BJ (cell line): Measurements from ENCODE around the gene TMEM44. TPM values are rescaled to one million over a fixed set of nuclear protein-coding genes. Genes with fewer than 3 reads are reported as not detected.

ENCODE experiments used
- CTCF ChIA-PET: fragments of 350-600 bp; formaldehyde crosslinking; extraction: SDS; loops from one replicate; lab custom pipeline; 2021; ENCODE audit warnings: antibody characterized with exemption, inconsistent platforms; lab: Yijun Ruan, JAX
- POLR2A ChIA-PET: fragments of 300-600 bp; sonication (Branson Sonifier 250); formaldehyde crosslinking; extraction: SDS; loops from one replicate; lab custom pipeline; 2021; ENCODE audit warnings: antibody characterized with exemption; lab: Charles Lee
- DNase-seq: peaks from one replicate; pipeline ENCODE4 v3.0.0-alpha.2; 2011; ENCODE audit warnings: low read depth
- H3K27me3 ChIP-seq: 2 replicates; pipeline ENCODE4 v1.6.0; 2011; ENCODE audit warnings: low read length; ENCODE audit not compliant: control insufficient read depth, insufficient read depth
- H3K36me3 ChIP-seq: 2 replicates; pipeline ENCODE4 v1.5.1; 2011; ENCODE audit warnings: low read length; ENCODE audit not compliant: control insufficient read depth, insufficient read depth
- H3K4me3 ChIP-seq: 2 replicates; pipeline ENCODE4 v1.5.1; 2011; ENCODE audit warnings: low read depth, mild to moderate bottlenecking, control low read depth, low read length
- polyA plus RNA-seq: library from polyadenylated mRNA; depleted of rRNA; stranded (reverse); fragments of >200 nt; gene quantifications from 2 replicates; pipeline ENCODE4 v1.2.3, GENCODE V29; 2011
- TF ChIP-seq, protein P1 (sequence below): IDR thresholded peaks from 2 replicates; pipeline ENCODE4 v1.5.1; 2011; ENCODE audit warnings: low read depth, mild to moderate bottlenecking, control low read depth, inconsistent platforms, low read length, moderate library complexity; ENCODE audit not compliant: insufficient read depth

Gene TMEM44
- polyA plus RNA-seq, 1 experiment: 17.7 TPM

DNA sequence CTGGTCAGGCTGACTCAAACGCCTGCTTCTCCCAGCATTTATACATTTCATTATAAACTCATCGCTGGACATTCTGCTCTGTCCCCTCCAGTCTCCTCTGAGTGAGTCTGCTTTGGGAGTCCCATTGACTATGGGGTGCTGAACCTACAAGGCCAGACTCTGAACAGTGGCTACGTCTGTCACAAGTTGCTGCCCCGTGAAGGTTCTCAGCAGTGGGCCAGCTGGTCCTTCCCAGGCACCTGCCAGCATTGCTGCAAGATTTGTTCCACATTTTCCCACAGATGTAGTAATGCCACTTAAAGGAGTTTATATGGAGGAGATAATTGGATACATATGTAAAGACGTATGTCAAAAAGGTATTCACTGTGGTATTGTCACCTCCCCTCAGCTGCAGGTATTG lies 73.7 kb downstream of the TMEM44 start:
- Histone ChIP-seq H3K4me3 (no peak overlapping the region), H3K27me3 (no peaks in the 10 kb centered on the region), H3K36me3 (no peaks in the 10 kb centered on the region)
- no peak for DNase-seq
- CTCF ChIA-PET: no interaction called here
- TF ChIP-seq, protein P1, sequence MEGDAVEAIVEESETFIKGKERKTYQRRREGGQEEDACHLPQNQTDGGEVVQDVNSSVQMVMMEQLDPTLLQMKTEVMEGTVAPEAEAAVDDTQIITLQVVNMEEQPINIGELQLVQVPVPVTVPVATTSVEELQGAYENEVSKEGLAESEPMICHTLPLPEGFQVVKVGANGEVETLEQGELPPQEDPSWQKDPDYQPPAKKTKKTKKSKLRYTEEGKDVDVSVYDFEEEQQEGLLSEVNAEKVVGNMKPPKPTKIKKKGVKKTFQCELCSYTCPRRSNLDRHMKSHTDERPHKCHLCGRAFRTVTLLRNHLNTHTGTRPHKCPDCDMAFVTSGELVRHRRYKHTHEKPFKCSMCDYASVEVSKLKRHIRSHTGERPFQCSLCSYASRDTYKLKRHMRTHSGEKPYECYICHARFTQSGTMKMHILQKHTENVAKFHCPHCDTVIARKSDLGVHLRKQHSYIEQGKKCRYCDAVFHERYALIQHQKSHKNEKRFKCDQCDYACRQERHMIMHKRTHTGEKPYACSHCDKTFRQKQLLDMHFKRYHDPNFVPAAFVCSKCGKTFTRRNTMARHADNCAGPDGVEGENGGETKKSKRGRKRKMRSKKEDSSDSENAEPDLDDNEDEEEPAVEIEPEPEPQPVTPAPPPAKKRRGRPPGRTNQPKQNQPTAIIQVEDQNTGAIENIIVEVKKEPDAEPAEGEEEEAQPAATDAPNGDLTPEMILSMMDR: no peak
- POLR2A ChIA-PET: no interaction called here

DNA sequence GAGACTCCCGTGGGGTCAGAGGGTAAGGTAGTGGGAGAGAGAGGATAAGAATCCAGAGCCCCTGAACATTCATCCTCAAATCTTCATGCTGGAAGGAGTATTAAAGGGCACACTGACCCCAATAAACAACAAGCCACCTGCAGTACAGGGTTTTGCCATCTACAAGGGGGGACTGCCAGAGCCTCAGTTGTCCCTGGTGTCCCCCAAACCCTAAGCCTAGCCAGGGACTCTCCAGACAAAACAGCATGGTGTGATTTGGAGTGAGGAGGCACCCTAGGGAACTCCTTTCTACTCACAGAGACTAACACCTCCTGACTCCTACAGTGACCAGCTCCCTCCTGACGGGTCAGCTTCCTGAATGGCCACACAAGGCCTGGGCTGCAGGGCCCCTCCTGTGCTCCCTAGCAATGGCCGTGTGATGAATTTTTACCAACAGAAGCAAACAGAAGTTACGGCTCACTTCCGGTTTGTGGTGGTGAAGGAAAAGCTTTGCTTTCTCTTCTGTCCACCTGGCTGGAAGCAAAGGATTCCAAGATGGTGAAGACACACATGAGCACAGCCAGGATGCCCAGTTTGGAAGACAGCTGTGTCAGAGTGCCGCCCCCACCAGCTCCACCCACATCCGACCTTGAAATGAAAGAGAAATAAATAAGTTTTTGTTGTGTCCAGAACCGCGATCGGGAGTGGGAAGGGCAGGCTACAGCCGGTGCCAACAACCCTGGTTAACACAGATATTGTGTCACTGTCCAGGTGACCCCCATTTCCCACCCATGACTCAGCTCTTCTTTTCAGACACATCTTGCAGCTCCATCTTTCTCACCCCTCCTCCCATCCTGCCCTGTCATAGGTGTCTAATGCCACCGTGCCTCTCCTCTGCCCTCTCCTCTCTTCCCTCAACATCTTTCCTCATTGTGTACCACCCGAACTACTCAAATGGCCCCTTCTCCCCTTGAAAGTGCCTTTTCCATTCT lies 76.8 kb downstream of the TMEM44 start:
- POLR2A ChIA-PET: interaction anchor here (0.7 kb wide), 1 partner anchor 9 kb away, joined by 3 read pairs; no protein-coding TSS in a partner anchor
- TF ChIP-seq, protein P1: no peak
- DNase-seq: no peak
- H3K4me3 ChIP-seq: no peak overlapping the region
- H3K36me3 ChIP-seq: no peaks in the 10 kb centered on the region
- CTCF ChIA-PET: interaction anchor here (0.8 kb wide), 1 partner anchor 13 kb away, joined by 3 read pairs; no protein-coding TSS in a partner anchor
- no peaks in the 10 kb centered on the region for H3K27me3 ChIP-seq

DNA sequence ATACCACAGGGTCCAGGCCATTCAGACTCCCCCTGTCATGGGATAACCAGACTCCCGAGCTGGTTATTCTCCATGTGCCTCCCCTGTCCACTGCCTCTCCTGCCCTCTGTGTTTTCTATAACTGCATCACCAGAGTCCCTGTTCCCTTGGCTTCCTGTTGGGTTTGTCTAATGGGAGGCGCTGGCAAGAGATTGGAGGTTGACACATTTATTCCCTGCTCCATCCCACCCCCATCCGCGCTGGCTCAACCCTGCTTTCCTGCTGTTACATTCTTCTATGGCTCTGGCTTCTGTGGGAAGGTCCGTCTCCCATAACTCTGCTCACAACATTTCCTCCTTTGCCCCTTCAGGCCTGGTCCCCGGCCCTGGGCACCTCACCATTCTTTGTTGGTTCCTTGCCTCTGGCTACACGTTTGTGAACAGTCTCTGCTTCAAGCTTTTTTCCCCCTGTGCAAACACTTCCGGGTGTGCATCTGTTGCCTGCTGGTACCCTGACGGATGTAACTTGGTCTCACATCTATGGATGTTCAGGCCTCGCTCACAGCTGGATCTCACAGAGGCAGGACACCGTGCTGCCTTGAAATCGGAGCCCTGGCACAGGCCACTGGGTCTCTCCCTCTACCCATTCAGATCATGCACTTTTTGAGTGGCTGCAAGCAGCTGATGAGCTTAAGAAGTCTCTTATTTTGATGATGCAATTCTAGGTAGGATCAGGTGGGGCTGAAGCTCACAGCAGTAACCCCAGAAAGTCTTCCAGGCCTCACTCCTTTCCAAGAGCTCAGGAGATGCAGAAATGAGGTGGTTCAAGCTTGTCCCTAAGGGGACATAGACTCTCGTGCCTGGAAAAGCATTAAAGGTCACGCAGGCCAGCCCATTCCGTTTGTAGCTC lies 77.8 kb downstream of the TMEM44 start:
- ChIA-PET CTCF (interaction anchor here (0.5 to 0.8 kb wide), 2 partner anchors 10 to 718 kb away, joined by 3 read pairs; no protein-coding TSS in a partner anchor), POLR2A (interaction anchor here (0.7 kb wide), 1 partner anchor 10 kb away, joined by 3 read pairs; no protein-coding TSS in a partner anchor)
- H3K4me3 ChIP-seq: no peak overlapping the region
- no peaks in the 10 kb centered on the region for H3K36me3 ChIP-seq
- TF ChIP-seq, protein P1: no peak
- DNase-seq: no peak
- no peaks in the 10 kb centered on the region for H3K27me3 ChIP-seq

DNA sequence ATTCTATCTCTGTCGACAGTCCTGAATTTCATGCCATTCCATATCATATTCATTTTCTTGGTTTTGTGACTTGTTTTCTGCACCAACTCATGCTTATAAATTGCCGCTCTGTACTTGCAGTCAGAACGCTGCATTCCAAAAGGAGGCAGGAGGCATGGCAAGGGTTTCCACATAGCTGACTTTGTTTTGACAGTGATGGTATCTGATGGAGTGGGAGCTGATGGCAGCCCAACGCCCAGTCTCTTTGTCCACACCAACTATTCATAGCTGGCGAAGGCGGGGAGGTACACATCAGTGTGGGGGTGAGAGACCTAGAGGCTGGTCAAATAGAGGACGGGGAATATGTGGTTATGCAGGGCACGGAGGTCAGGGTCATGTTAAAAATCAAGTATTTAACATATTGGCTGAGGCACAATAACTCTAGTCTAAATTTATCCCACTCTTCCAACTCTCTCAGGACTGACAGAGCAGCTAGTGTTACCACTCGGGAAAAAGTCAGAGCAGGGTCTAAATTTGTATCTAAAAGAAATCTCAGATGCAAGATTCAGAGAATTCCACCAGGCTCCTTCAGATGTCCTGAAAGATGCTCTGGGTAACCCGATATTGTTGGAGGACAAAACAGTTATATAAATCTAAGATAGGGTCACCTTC lies 78.6 kb downstream of the TMEM44 start:
- ChIA-PET POLR2A (no interaction called here), CTCF (interaction anchor here (0.8 to 1.3 kb wide), 2 partner anchors 9 kb away, joined by 3 read pairs; no protein-coding TSS in a partner anchor)
- Histone ChIP-seq H3K4me3 (no peak overlapping the region), H3K27me3 (no peaks in the 10 kb centered on the region), H3K36me3 (no peaks in the 10 kb centered on the region)
- TF ChIP-seq, protein P1: no peak
- DNase-seq: no peak
